Measurements from ENCODE around the gene FRMD4B.

GRCh38 chr3:69129531-69129930, 256.4 kb downstream of the FRMD4B start:
- no peak for TF ChIP-seq CTCF (IDR thresholded peaks at IDR 0.05)
- no peak for TF ChIP-seq EZH2 (IDR thresholded peaks at IDR 0.05)

Measured in neural progenitor cell (in vitro differentiated cells).